SKM-1 (cell line): ENCODE data around the gene WARS2.
"Not testable (repeated sequence)": the region's sequence is repeated elsewhere in the genome, so short reads cannot be mapped to it uniquely, and the experiment has no call there.

Experiments used
- DNase-seq: peaks from one replicate; lab custom pipeline; 2025; ENCODE audit not compliant: unreplicated experiment; lab: John Stamatoyannopoulos, UW

The WARS2 gene

GRCh38 chr1:119140177-119141019 lies at the start of gene WARS2:
WARS2 (minus strand) TSS chr1:119140653; CDS start chr1:119140644, 9 bp downstream.
- DNase-seq = peak; percentile 86

DNA sequence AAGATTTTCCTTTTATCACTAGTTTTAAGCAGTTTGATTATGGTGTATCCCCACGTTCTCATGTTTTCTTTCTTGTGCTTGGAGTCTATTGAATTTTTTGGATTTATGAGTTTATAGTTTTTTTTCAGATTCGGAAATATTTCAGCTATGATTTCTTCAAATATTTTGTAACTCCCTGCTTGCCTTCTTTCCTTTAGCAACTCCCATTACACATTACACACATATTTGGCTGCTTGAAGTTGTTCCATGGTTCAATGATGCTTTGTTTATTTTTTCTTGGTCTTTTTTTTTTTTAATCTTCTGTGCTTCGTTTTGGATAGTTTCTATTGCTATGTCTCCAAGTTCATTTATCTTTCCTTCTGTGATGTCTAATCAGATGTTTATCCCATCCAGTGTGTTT lies 48.5 kb upstream of the WARS2 start:
- no peak for DNase-seq

- no peak for DNase-seq
Observed at GRCh38 chr1:119187416-119187815, 47.0 kb upstream of the WARS2 start.

DNA sequence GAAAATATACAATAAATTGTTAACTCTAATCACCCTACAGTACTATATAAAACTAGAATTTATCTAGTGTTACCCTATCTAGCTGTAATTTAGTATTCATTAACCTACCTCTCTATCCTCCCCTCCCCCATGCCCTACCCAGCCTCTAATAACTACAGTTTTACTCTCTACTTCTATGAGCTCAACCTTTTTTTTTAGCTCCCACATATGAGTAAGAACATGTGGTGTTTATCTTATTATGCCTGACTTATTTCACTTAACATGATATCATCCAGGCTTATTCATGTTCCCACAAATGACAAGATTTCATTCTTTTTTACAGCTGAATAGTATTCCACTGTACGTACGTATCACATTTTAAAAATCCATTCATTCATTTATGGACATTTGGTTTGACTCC lies 46.0 kb upstream of the WARS2 start:
- DNase-seq = no peak

DNA sequence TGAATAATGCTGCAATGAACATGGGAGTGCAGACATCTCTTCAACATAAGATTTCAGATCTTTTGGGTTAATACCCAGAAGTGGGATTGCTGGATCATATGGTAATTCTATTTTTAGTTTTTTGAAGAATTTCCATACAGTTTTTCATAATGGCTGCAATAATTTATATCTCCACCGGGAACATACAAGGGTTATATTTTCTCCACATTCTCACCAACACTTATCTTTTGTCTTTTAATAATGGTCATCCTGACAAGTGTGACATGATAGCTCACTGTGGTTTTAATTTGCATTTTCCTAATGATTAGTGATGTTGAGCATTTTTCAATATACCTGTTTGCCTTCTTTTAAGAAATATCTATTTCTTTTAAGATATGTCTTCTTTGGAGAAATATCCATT lies 44.5 kb upstream of the WARS2 start:
- DNase-seq = no peak

DNA sequence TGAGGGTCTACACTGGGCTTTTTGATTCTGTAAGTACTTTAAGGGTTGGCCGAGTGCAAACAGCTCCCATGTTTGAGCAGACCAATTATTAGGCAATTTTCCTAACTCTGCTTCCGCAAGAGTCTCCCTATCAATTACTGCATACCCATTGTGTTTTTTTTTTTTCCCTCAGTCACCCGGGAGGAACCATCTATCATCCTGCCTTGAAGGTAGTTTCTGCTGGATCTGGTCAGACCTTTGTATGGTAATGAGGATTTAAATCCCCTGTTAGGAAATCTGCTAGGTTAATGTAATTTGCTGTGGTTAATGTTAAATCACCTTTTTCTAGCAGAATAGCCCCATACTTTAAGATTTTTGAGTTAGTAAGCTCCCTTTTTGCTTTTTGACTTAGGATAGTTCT lies 40.8 kb upstream of the WARS2 start:
- no peak for DNase-seq

GRCh38 chr1:119179051-119179450 lies 38.6 kb upstream of the WARS2 start:
- no peak for DNase-seq

DNA sequence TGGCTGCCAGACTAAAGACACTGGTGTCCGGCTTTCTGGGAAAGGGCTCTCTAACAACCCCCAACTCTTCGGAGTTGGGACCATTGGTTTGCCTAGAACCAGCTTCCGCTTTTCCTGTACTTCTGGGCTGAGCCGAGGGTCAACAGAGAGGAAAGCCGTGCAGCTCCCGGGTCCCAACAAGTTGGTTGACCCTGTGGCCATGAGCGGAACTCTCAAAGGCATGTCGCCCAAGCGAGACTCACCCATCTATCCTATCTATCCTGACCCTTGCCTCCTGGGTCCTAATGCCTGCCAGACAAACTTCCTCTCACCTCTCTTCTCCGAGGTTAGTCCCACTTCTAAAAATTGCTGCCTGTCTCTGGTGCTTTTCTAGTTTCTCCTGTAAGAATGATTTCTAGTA lies 32.5 kb upstream of the WARS2 start:
- DNase-seq = not testable (repeated sequence)

- not testable (repeated sequence) for DNase-seq
Observed at GRCh38 chr1:119171381-119172010, 31.0 kb upstream of the WARS2 start.

DNA sequence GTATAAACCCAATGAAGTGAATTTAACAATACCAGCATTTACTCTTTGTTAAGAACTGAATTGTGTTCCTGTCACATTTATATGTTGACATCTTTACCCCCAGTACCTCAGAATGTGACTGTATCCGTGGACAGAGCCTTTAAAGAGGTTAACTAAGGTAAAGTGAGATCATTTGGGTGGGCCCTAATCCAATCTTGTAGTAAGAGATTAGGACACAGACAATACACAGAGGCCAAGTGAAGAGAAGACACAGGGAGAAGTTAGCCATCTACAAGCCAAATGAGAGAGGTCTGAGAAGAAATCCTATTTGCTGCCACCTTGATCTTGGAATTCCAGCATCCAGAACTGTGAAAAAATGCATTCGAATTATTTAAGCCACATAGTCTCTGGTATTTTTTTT lies 22.9 kb upstream of the WARS2 start:
- DNase-seq = no peak

- no peak for DNase-seq
Observed at GRCh38 chr1:119160866-119161265, 20.4 kb upstream of the WARS2 start.

- DNase-seq = no peak
Observed at GRCh38 chr1:119160409-119160808, 20.0 kb upstream of the WARS2 start.

DNA sequence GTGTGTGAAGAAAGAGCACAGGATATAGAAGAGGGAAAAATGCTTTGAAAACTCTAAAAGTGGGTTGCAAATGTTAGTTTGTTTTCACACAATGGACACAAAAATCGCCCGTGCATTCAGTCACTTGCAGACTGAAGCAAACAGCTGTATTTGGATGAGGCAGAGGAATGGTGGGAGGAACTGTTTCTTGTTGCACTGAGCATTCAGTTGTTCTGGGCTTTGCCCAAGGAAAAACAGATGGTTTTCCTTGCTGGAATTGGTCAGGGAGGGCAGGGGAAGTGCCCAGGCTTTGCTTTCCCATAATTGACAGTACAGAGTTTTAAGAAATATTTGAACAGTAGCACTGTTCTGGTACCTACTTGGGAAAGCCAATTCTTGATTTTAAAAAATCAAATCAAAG lies 19.5 kb upstream of the WARS2 start:
- DNase-seq = no peak

DNA sequence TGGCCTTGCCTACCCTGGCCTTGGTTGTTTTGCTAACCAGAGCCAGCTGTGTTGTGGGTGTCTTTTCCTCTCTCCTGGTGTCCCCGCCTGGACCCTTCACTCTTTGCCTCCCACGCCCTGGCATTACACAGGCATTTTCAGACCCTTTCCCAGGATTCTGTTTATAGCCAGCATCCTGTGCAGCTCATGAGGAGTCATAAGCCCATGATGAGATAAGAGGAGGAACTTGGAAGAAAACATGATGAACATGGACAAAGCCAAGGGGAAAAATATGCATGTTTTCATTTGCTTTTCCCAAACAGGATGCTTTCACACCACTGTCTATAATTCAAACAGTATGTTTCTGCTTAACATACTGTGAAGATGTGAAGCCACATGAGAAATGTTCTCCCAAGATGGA lies 18.7 kb upstream of the WARS2 start:
- DNase-seq = no peak

- DNase-seq = not testable (repeated sequence)
Observed at GRCh38 chr1:119156761-119157160, 16.3 kb upstream of the WARS2 start.

GRCh38 chr1:119155069-119155468 lies 14.6 kb upstream of the WARS2 start:
- DNase-seq = not testable (repeated sequence)

DNA sequence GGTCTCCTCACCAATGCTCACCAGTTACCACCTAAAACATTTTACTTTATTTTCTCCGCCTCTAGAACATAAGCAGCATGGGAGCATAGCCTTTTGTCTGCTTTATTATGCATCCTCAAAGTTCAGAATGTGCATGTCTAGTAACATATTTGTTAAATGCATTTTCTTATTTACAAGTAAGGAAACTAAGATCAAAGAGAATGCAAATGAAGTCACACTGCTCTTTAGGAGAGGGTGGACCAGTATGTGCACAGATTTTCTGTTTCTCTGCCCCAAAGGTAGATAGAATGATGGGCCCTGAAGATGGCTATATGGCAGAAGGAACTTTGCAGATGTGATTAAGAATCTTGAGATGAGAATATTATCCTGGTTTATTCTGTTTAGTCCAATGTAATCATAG lies 9.7 kb upstream of the WARS2 start:
- DNase-seq = no peak

DNA sequence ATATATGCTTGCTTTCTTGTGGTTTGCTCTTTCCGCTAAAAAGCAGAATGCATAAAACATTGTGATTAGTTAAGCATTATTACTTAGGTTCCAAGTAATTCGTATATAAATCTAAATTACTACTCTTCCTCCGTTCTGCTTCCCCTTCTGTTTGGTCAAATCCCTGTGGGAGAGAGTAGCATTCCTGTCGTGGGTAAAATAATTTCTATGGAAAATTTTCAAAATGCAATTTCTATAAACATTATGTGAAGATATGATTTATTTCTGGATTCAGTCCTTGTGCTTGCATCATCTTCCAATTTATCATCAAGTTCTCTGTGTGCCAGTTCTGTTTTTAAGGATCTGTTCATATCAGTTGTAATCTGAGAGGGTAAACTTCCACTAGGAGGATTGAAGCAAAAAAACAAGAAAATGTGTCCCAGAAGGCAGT lies 7.2 kb upstream of the WARS2 start:
- no peak for DNase-seq

DNA sequence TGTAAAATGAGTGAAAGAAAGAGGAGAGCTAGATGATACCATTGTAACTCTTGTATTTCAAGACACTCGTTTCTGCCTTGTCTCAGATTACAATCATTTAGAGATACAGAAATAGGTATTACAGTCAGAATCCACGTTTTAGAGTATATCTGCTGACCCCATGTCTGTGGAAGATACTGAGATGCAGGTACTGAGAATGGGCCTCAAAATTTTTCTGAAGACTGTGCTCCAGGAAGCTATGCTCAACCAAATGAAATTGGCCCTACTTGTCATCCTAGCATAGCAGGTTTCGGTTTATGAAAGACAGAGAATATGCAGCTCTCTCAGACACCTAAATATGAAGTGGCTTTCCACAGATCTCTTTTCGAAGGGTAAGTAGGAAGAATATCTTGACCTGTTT lies 6.0 kb upstream of the WARS2 start:
- no peak for DNase-seq

DNA sequence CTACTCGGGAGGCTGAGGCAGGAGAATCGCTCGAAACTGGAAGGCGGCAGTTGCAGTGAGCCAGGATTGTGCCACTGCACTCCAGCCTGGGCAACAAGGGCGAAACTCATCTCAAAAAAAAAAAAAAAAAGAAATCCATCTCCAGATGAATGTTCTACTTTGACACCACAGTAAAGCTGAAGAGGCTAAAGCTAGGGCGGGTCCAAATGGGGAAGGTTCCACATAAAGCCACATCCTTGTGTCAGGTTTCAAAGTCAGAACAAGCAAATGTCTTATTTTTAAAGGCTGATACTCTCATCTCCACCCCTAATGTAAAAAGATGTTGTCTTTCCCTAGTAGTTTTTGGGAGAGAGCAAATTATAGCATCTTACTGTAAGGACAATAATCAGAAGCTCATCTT lies 4.4 kb upstream of the WARS2 start:
- no peak for DNase-seq

GRCh38 chr1:119143706-119144105 lies 3.3 kb upstream of the WARS2 start:
- no peak for DNase-seq

DNA sequence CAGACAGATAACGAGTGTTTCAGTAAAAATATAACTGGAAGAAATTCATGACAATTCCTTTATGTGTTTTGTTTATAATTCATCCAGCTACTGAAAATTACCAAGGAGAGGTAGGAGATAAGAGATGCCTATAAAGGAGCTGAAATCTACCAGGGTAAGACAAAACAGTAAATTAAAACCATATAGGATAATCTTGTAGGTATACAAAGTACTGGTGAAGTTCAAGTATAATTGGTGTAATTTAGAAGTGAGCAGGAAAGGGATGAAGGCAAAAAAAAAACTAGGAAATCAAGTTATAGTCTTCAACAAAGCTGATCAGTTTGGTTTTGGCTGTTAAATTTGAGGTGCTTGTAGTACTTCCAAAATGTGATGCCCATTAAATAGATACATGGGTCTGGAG lies 1.2 kb upstream of the WARS2 start:
- no peak for DNase-seq

- no peak for DNase-seq
Observed at GRCh38 chr1:119141020-119141424, 569 bp upstream of the WARS2 start.
